ENCODE results near the gene FER. TPM values are rescaled to one million over a fixed set of nuclear protein-coding genes. Genes with fewer than 3 reads are reported as not detected.
"Not testable (repeated sequence)": the region's sequence is repeated elsewhere in the genome, so short reads cannot be mapped to it uniquely, and the experiment has no call there.

Gene FER
- total and polyA plus RNA-seq, 9 donors = 6.3 to 26.9 (median 9.7) TPM

DNA sequence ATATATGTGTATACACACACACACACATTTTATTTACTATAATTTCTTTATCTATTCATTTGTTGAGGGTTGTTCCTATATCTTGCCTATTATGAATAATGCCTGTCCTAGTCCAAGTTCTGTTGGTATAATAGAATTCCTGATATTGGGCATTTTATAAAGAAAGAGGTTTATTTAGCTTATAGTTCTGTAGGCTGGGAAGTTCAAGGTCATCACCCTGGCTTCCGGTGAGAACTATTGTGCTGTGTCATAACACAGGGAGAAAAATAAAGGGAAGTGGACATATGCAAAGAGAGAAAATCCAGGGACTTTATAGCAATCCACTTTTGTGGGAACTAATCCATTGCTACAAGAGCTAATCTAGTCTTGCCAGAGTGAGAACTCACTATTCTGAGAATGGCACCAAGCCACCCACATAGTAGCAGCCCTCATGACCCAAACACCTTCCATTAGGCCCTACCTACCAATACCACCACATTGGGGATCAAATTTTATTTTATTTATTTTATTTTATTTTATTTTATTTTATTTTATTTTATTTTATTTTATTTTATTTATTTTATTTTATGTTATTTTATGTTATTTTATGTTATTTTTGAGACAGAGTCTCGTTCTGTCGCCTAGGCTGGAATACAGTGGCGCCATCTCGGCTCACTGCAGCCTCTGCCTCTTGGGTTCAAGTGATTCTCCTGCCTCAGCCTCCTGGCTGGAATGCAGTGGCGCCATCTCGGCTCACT is 74.7 kb downstream of the FER start:
- Histone ChIP-seq H3K36me3 (ENCODE audit: control insufficient read depth, insufficient read depth, low read length) (no peaks in the 10 kb centered on the region), H3K27me3 (ENCODE audit: control insufficient read depth, insufficient read depth, low read length) (no peaks in the 10 kb centered on the region), H3K27ac (ENCODE audit: low read length) (no peak overlapping the region), H3K4me1 (ENCODE audit: control insufficient read depth, insufficient read depth, low read length) (no peaks in the 10 kb centered on the region), H3K4me3 (ENCODE audit: low read length) (no peak overlapping the region), H3K9me3 (replicated peaks; ENCODE audit: control insufficient read depth, low read depth, low read length) (no peaks in the 10 kb centered on the region)
- DNase-seq = no peak
- WGBS (ENCODE audit: insufficient coverage) = 73% methylated on average over 3 of the region's 7 CpGs

DNA sequence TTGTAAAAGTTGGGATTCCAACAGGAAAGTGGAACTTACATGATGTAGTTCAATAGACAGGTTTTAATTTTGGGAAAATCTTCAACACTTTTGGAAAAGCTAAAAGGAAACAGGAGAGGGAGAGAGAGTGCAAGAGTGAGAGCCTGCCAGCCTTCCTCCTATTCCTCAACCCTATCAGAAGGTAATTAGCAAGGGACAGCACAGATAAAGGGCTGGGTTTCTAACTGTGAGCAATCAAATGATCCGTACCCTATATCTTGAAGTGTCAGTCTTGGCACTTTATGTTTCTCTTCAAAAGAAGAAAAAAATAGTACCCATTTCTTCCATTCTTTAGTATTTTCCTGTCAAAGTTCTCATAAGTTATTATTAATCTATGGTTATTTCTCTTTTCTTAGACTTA is 79.4 kb downstream of the FER start:
- H3K4me3 ChIP-seq (ENCODE audit: low read length) = no peak overlapping the region
- no peaks in the 10 kb centered on the region for H3K36me3 ChIP-seq (ENCODE audit: control insufficient read depth, insufficient read depth, low read length)
- H3K9me3 ChIP-seq (replicated peaks; ENCODE audit: control insufficient read depth, low read depth, low read length) = no peaks in the 10 kb centered on the region
- DNase-seq = no peak
- H3K4me1 ChIP-seq (ENCODE audit: control insufficient read depth, insufficient read depth, low read length) = no peaks in the 10 kb centered on the region
- no CpG with 5 or more reads among the region's 1 CpG for WGBS (ENCODE audit: insufficient coverage)
- H3K27ac ChIP-seq (ENCODE audit: low read length) = no peak overlapping the region
- no peaks in the 10 kb centered on the region for H3K27me3 ChIP-seq (ENCODE audit: control insufficient read depth, insufficient read depth, low read length)

DNA sequence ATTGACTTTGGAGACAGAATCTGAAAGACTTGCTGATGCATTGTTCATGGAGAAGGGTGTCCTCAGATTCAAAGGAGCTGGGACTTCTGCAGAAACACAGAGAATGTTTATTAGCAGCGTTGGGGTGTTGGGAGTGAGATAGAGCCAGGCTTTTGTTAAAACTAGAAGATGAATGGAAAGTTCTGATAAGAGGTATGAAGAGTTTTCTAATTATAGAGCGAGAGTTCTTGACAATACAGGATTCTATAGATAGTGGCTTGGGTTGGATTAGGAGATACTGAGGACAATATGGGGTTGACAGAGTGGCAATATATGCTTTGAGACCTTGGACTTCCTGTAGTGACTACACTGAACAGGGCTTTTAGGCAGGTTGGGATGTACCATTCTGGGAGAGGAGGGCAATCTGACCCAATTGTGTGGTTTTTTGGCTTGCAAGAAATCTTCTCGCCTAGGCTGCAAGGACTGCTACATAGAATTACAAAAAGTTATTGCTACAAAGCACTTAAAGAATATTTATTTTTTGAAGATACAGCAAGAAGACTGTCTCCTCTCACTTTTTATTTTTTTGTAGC is 83.1 kb downstream of the FER start:
- WGBS (ENCODE audit: insufficient coverage) = 100% methylated on average over 2 of the region's 3 CpGs
- Histone ChIP-seq H3K27ac (ENCODE audit: low read length) (no peak overlapping the region), H3K4me1 (ENCODE audit: control insufficient read depth, insufficient read depth, low read length) (no peaks in the 10 kb centered on the region), H3K36me3 (ENCODE audit: control insufficient read depth, insufficient read depth, low read length) (no peaks in the 10 kb centered on the region), H3K9me3 (replicated peaks; ENCODE audit: control insufficient read depth, low read depth, low read length) (no peaks in the 10 kb centered on the region), H3K27me3 (ENCODE audit: control insufficient read depth, insufficient read depth, low read length) (no peaks in the 10 kb centered on the region), H3K4me3 (ENCODE audit: low read length) (no peak overlapping the region)
- no peak for DNase-seq

DNA sequence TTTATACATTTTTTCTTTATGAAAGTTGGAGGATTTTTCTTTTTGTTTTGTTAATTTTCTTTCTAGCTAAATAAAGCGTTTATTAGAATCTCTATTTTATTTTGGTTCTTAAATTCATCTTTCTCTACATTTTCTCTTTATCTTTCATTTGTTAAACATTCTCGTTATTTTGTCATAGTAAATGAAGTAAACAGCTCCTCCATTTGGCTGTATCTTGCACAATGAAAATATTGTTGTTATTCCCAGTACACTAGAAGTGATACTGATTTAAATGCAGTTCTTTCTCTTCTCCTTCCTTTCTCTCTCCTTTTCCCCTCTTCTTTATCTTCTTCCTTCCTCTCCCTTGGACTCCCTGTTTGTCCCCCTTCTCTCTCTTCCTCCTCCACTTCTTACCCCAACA is 88.8 kb downstream of the FER start:
- Histone ChIP-seq H3K36me3 (ENCODE audit: control insufficient read depth, insufficient read depth, low read length) (no peaks in the 10 kb centered on the region), H3K4me1 (ENCODE audit: control insufficient read depth, insufficient read depth, low read length) (no peaks in the 10 kb centered on the region), H3K4me3 (ENCODE audit: low read length) (no peak overlapping the region), H3K27me3 (ENCODE audit: control insufficient read depth, insufficient read depth, low read length) (no peaks in the 10 kb centered on the region), H3K9me3 (replicated peaks; ENCODE audit: control insufficient read depth, low read depth, low read length) (no peaks in the 10 kb centered on the region), H3K27ac (ENCODE audit: low read length) (no peak overlapping the region)
- DNase-seq = no peak
- no CpG with 5 or more reads among the region's 2 CpGs for WGBS (ENCODE audit: insufficient coverage)

DNA sequence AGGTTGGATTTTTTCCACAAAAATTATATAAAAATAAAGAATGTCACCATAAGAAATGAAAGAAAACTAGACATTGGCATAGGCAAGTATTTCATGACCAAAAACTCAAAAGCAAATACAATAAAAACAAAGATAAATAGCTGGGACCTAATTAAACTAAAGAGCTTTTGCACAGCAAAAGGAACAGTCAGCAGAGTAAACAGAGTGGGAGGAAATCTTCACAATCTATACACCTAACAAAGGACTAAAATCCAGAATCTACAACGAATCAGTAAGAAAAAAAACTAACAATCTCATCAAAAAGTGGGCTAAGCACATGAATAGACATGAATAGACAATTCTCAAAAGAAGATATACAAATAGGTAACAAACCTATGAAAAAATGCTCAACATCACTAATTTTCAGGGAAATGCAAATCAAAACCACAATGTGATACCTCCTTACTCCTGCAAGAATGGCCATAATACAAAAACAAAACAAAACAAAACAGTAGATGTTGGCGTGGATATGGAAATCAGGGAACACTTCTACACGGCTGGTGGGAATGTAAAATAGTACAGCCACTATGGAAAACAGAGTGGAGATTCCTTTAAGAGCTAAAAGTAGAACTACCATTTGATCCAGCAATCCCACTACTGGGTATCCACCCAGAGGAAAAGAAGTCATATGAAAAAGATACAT is 94.7 kb downstream of the FER start:
- no CpG with 5 or more reads among the region's 3 CpGs for WGBS (ENCODE audit: insufficient coverage)
- H3K9me3 ChIP-seq (replicated peaks; ENCODE audit: control insufficient read depth, low read depth, low read length); H3K4me1 ChIP-seq (ENCODE audit: control insufficient read depth, insufficient read depth, low read length); H3K27me3 ChIP-seq (ENCODE audit: control insufficient read depth, insufficient read depth, low read length); DNase-seq; H3K27ac ChIP-seq (ENCODE audit: low read length); H3K36me3 ChIP-seq (ENCODE audit: control insufficient read depth, insufficient read depth, low read length); H3K4me3 ChIP-seq (ENCODE audit: low read length): not testable (repeated sequence)

DNA sequence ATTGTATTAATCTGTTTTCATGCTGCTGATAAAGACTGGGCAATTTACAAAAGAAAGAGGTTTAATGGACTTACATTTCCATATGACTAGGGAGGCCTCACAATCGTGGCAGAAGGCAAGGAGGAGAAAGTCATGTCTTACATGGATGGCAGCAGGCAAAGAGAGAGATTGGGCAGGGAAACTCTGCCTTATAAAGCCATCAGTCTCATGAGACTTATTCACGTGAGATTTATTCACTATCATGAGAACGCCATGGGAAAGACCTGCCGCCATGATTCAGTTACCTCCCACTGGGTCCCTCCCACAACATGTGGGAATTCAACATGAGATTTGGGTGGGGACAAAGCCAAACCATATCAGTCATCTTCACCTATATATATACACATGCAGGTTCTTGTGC is 103.4 kb downstream of the FER start:
- not testable (repeated sequence) for DNase-seq; H3K27ac ChIP-seq (ENCODE audit: low read length); H3K36me3 ChIP-seq (ENCODE audit: control insufficient read depth, insufficient read depth, low read length); H3K4me3 ChIP-seq (ENCODE audit: low read length); H3K9me3 ChIP-seq (replicated peaks; ENCODE audit: control insufficient read depth, low read depth, low read length); H3K27me3 ChIP-seq (ENCODE audit: control insufficient read depth, insufficient read depth, low read length); H3K4me1 ChIP-seq (ENCODE audit: control insufficient read depth, insufficient read depth, low read length)
- WGBS (ENCODE audit: insufficient coverage) = no CpG with 5 or more reads among the region's 4 CpGs

DNA sequence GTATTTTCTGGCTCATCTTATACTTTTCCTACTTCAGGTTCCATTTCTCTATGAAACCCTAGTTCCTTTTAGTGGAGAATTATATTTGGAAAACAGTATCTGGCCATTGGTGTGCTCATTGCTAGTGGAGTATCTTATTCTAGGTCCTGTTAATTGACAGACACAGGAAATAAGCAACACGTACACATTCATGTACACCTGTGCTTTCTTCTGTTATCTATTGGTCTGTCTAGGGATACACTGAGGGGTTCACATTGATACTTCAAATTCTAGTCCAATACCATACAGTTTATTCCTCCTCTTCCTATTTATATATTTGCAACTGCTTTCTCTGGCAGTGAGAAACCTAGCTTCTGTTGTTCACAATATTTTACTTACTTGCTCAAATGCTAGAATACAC is 110.2 kb downstream of the FER start:
- no peaks in the 10 kb centered on the region for H3K9me3 ChIP-seq (replicated peaks; ENCODE audit: control insufficient read depth, low read depth, low read length)
- H3K4me3 ChIP-seq (ENCODE audit: low read length) = no peak overlapping the region
- H3K4me1 ChIP-seq (ENCODE audit: control insufficient read depth, insufficient read depth, low read length) = no peaks in the 10 kb centered on the region
- H3K27ac ChIP-seq (ENCODE audit: low read length) = no peak overlapping the region
- WGBS (ENCODE audit: insufficient coverage) = no CpG with 5 or more reads among the region's 1 CpG
- H3K27me3 ChIP-seq (ENCODE audit: control insufficient read depth, insufficient read depth, low read length) = no peaks in the 10 kb centered on the region
- no peaks in the 10 kb centered on the region for H3K36me3 ChIP-seq (ENCODE audit: control insufficient read depth, insufficient read depth, low read length)
- no peak for DNase-seq

DNA sequence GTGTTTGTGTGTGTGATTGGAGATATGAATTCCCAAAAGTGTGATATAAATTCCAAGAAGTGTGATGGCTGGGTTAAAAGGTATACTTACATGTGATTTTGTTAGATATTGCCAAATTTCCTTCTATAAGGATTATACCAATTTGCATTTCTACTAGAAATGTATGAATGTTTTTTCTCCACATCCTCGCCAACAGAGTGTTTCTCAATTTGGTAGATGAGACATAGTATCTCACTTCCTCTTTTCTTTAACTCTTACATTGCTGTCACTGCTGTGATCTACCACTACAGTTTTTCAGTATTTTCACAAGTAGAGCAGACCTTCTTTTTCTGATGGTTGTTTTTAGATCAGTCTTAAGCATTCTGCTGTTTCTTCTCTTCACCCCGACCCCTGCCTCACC is 111.3 kb downstream of the FER start:
- DNase-seq = peak; percentile 27
- Histone ChIP-seq H3K9me3 (replicated peaks; ENCODE audit: control insufficient read depth, low read depth, low read length) (no peaks in the 10 kb centered on the region), H3K4me3 (ENCODE audit: low read length) (no peak overlapping the region), H3K27ac (ENCODE audit: low read length) (no peak overlapping the region), H3K27me3 (ENCODE audit: control insufficient read depth, insufficient read depth, low read length) (no peaks in the 10 kb centered on the region), H3K36me3 (ENCODE audit: control insufficient read depth, insufficient read depth, low read length) (no peaks in the 10 kb centered on the region), H3K4me1 (ENCODE audit: control insufficient read depth, insufficient read depth, low read length) (no peaks in the 10 kb centered on the region)
- no CpG with 5 or more reads among the region's 2 CpGs for WGBS (ENCODE audit: insufficient coverage)

DNA sequence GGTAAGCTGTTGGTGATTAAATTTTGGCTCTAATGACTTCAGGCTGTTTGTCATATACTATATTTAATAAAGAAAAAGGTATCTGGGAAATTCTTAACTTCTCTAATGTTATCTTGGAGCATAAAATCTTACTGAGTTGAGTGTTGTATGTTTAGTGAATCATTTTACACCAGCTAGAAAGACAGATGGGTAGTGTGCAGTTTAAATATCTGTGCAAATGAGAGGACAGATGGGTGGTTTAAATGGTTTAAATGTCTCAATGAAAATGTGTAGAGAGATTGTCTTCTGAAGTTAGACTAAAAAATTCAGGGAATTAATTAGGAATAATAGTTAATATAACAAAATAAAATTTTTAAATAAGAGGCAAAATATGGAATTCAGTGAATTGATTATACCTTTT is 114.5 kb downstream of the FER start:
- no peak overlapping the region for H3K27ac ChIP-seq (ENCODE audit: low read length)
- no peaks in the 10 kb centered on the region for H3K36me3 ChIP-seq (ENCODE audit: control insufficient read depth, insufficient read depth, low read length)
- H3K27me3 ChIP-seq (ENCODE audit: control insufficient read depth, insufficient read depth, low read length) = no peaks in the 10 kb centered on the region
- no peak overlapping the region for H3K4me3 ChIP-seq (ENCODE audit: low read length)
- DNase-seq = no peak
- H3K9me3 ChIP-seq (replicated peaks; ENCODE audit: control insufficient read depth, low read depth, low read length) = peaks cover 3% of the 10 kb centered on the region
- H3K4me1 ChIP-seq (ENCODE audit: control insufficient read depth, insufficient read depth, low read length) = no peaks in the 10 kb centered on the region

DNA sequence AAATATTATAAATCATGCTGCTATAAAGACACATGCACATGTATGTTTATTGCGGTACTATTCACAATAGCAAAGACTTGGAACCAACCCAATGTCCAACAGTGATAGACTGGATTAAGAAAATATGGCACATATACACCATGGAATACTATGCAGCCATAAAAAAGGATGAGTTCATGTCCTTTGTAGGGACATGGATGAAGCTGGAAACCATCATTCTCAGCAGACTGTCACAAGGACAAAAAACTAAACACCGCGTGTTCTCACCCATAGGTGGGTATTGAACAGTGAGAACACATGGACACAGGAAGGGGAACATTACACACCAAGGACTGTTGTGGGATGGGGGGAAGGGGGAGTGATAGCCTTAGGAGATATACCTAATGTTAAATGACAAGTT is 118.4 kb downstream of the FER start:
- H3K27me3 ChIP-seq (ENCODE audit: control insufficient read depth, insufficient read depth, low read length); H3K4me3 ChIP-seq (ENCODE audit: low read length); H3K36me3 ChIP-seq (ENCODE audit: control insufficient read depth, insufficient read depth, low read length); H3K9me3 ChIP-seq (replicated peaks; ENCODE audit: control insufficient read depth, low read depth, low read length); DNase-seq; H3K4me1 ChIP-seq (ENCODE audit: control insufficient read depth, insufficient read depth, low read length); H3K27ac ChIP-seq (ENCODE audit: low read length): not testable (repeated sequence)
- no CpG with 5 or more reads among the region's 3 CpGs for WGBS (ENCODE audit: insufficient coverage)

Data from muscle of leg (tissue), 11 donors.